ENCODE results near the gene PLEKHA4. TPM values are rescaled to one million over a fixed set of nuclear protein-coding genes. Genes with fewer than 3 reads are reported as not detected.
"Not testable (repeated sequence)": the region's sequence is repeated elsewhere in the genome, so short reads cannot be mapped to it uniquely, and the experiment has no call there.

PLEKHA4 gene
- polyA plus RNA-seq, 1 experiment = 7.1 TPM

GRCh38 chr19:48887861-48888612, 19.6 kb upstream of the PLEKHA4 start:
- ChIA-PET POLR2A (interaction anchor here (1.2 kb wide), 1 partner anchor 16 kb away, joined by 5 read pairs; the partner anchor contains the start of gene PPP1R15A), CTCF (no interaction called here)
- DNase-seq (ENCODE audit: low read depth, low spot score) = no peak
- Histone ChIP-seq H3K27me3 (ENCODE audit: control insufficient read depth, insufficient read depth, low read length) (no peaks in the 10 kb centered on the region), H3K9me3 (ENCODE audit: control insufficient read depth, insufficient read depth, low read length) (peaks cover 3% of the 10 kb centered on the region; the same call in 1 of the 2 replicates), H3K27ac (ENCODE audit: low read depth, low read length) (no peak overlapping the region), H3K4me3 (ENCODE audit: low read depth, low read length) (no peak overlapping the region)
- TF ChIP-seq CTCF (IDR thresholded peaks at IDR 0.05; ENCODE audit: low read depth, low read length) = no peak

GRCh38 chr19:48883726-48884125, 15.3 kb upstream of the PLEKHA4 start:
- Histone ChIP-seq H3K27ac (ENCODE audit: low read depth, low read length) (no peak overlapping the region), H3K9me3 (ENCODE audit: control insufficient read depth, insufficient read depth, low read length) (peaks cover 7% of the 10 kb centered on the region), H3K27me3 (ENCODE audit: control insufficient read depth, insufficient read depth, low read length) (no peaks in the 10 kb centered on the region), H3K4me3 (ENCODE audit: low read depth, low read length) (no peak overlapping the region)
- no peak for DNase-seq (ENCODE audit: low read depth, low spot score)
- no peak for TF ChIP-seq CTCF (IDR thresholded peaks at IDR 0.05; ENCODE audit: low read depth, low read length)
- ChIA-PET CTCF (no interaction called here), POLR2A (no interaction called here)

GRCh38 chr19:48881741-48882657, 13.6 kb upstream of the PLEKHA4 start:
- POLR2A ChIA-PET = interaction anchor here (0.7 to 3.0 kb wide), 3 partner anchors 18 to 89 kb away, joined by 3 to 16 read pairs (median 9); partner anchors contain the start of gene NUCB1
- H3K9me3 ChIP-seq (ENCODE audit: control insufficient read depth, insufficient read depth, low read length) = peaks cover 4% of the 10 kb centered on the region
- H3K27ac ChIP-seq (ENCODE audit: low read depth, low read length) = no peak overlapping the region
- TF ChIP-seq CTCF (IDR thresholded peaks at IDR 0.05; ENCODE audit: low read depth, low read length) = no peak
- no peak for DNase-seq (ENCODE audit: low read depth, low spot score)
- no peaks in the 10 kb centered on the region for H3K27me3 ChIP-seq (ENCODE audit: control insufficient read depth, insufficient read depth, low read length)
- CTCF ChIA-PET = no interaction called here
- H3K4me3 ChIP-seq (ENCODE audit: low read depth, low read length) = no peak overlapping the region

GRCh38 chr19:48879696-48880095, 11.3 kb upstream of the PLEKHA4 start:
- ChIA-PET POLR2A (interaction anchor here (0.6 to 3.0 kb wide), 4 partner anchors 21 to 91 kb away, joined by 3 to 16 read pairs (median 4); partner anchors contain the start of gene NUCB1), CTCF (interaction anchor here (1.9 kb wide), 1 partner anchor 91 kb away, joined by 5 read pairs; no protein-coding TSS in a partner anchor)
- H3K27ac ChIP-seq (ENCODE audit: low read depth, low read length); DNase-seq (ENCODE audit: low read depth, low spot score); H3K27me3 ChIP-seq (ENCODE audit: control insufficient read depth, insufficient read depth, low read length); H3K4me3 ChIP-seq (ENCODE audit: low read depth, low read length); H3K9me3 ChIP-seq (ENCODE audit: control insufficient read depth, insufficient read depth, low read length): not testable (repeated sequence)

GRCh38 chr19:48879025-48879637, 10.7 kb upstream of the PLEKHA4 start:
- CTCF ChIA-PET = interaction anchor here (1.5 to 1.9 kb wide), 2 partner anchors 21 to 91 kb away, joined by 3 to 5 read pairs; partner anchors contain the start of gene NUCB1
- Histone ChIP-seq H3K9me3 (ENCODE audit: control insufficient read depth, insufficient read depth, low read length) (peaks cover 4% of the 10 kb centered on the region), H3K27ac (ENCODE audit: low read depth, low read length) (no peak overlapping the region), H3K4me3 (ENCODE audit: low read depth, low read length) (no peak overlapping the region), H3K27me3 (ENCODE audit: control insufficient read depth, insufficient read depth, low read length) (no peaks in the 10 kb centered on the region)
- DNase-seq (ENCODE audit: low read depth, low spot score) = no peak
- POLR2A ChIA-PET = interaction anchor here (0.6 to 3.0 kb wide), 8 partner anchors 8 to 96 kb away, joined by 3 to 16 read pairs (median 4); partner anchors contain the start of genes BAX and NUCB1
- no peak for TF ChIP-seq CTCF (IDR thresholded peaks at IDR 0.05; ENCODE audit: low read depth, low read length)
